ENCODE measurements around the gene TMEM138.
"Not testable (repeated sequence)": the region's sequence is repeated elsewhere in the genome, so short reads cannot be mapped to it uniquely, and the experiment has no call there.

The TMEM138 gene

DNA sequence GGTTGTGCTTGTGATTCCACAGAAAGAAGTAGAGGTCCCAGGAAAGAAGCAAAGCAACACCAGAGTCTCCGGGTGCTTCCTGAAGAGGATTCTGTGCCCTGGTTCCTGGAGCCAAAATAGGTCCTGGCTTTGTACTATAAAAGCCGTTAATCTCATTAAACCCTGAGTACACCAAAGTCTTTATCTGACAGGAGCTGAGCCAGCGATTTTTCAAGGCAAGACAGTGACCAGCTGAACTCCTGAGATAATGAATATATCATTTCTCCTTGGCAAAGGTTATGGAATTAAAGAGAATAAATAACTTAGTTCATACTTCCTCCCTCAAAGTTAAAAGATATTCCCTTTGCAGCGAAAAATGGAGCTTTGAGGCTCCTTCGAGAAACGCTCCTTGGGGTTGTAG, 5.2 kb downstream of the TMEM138 start:
- no peak for DNase-seq (ENCODE audit: low spot score)

DNA sequence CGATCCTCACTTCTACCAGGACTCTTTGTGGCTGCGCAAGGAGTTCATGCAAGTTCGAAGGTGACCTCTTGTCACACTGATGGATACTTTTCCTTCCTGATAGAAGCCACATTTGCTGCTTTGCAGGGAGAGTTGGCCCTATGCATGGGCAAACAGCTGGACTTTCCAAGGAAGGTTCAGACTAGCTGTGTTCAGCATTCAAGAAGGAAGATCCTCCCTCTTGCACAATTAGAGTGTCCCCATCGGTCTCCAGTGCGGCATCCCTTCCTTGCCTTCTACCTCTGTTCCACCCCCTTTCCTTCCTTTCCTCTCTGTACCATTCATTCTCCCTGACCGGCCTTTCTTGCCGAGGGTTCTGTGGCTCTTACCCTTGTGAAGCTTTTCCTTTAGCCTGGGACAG, 6.5 kb downstream of the TMEM138 start:
- DNase-seq (ENCODE audit: low spot score), result no peak

DNA sequence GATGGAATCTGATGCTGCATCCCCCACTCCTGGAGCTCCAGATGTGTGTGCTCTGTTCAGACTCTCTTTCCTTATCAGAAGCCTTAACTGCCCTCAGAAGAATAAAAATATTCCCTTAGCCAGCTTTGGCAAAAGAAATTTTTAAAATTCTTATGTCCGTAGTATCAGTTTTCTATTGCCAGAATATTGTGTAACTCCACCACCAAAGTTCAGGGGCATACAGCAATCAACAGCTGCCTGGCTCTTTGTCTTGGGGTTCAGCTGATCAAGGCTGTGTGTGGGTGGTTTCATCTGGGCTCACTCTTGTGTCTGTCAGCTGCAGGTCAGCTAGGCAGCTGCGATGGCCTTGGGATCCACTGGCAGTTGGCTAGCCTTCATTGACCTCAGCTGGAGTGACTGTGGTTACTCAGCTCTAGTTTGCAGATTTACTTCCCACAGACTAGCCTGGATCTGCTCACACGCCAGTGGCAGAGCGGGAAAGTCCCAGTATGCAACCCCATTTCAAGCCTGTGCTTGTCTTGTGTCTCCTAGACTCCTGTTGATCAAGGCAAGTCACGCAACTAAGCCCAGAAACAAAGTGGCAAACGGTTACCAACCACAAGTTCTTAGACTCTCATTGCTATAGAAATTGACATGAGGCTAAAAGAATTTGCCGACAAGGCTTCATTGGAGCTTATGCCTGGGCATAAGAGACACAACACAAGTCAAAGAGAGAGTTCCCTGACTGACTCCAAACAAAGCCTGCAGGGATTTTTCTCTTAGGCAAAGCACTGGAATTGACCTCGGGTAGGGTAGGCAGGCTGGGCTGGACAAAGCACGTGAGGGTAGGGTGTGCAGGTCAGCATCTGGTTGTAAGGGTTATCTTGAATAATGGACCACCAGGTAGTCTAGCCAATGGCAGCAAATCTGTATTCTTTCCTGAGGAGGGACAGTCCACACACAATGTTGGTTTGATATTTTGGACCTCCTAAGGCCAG, 7.5 kb downstream of the TMEM138 start:
- DNase-seq (ENCODE audit: low spot score), result peak; percentile 29

DNA sequence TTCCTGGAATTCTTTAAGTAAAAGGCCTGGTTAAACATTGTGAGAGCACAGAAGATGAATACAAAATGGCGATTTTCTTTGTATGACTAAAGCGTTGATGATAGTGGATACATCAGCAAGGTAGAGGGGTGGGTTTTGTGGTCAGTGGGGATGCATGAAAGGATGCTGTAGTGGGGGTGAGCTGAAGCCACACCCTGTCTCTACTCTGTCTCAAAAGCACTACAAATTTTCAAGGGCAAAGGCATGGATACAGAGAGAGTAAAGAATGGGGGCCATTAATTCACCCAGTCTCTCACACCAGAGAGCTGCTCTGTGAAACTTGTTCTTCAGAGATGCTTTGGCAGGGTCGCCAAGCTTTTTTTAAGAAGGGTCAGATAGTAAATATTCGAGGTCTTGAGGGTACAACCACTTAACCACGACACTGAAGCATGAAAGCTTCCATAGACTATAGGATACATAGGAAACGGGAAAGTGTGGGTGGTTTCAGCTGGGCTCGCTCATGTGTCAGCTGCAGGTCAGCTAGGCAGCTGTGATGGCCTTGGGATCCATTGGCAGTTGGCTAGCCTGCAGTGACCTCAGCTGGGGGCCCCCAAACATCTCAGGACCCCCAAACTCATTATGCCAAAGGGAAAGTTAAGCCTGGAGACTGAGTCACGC, 8.3 kb downstream of the TMEM138 start:
- DNase-seq (ENCODE audit: low spot score), result no peak

DNA sequence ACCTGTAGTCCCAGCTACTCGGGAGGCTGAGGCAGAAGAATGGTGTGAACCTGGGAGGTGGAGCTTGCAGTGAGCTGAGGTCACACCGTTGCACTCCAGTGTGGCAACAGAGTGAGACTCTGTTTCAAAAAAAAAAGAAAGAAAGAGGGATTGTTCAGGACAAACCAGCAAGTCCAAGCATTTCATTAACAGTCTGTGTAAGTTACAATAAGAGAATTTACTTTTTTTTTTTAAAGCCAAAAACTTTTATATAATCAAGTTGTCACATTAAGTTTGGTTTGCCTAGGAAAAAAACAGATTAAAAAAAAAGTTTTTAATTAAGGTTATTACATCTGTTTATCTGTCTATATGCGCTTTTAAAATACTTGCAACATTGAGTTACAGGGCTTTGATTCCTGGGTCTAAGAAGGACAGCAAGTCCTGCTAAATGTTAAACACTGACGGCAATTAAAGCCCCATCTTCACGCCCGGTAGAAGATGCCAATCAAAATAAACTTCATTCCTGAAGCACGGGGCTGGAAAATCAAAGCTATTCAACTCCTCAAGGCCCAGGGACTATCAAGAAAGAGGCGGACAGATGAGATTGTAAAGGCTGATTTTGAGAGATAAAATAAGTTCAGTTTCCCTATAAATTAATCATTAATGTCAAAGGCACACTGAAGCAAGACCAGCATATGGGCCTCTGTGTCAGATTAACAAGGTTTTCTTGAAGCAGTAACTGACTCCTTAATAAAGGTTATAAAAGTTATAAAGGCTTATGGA, 10.7 kb downstream of the TMEM138 start:
- no peak for DNase-seq (ENCODE audit: low spot score)

DNA sequence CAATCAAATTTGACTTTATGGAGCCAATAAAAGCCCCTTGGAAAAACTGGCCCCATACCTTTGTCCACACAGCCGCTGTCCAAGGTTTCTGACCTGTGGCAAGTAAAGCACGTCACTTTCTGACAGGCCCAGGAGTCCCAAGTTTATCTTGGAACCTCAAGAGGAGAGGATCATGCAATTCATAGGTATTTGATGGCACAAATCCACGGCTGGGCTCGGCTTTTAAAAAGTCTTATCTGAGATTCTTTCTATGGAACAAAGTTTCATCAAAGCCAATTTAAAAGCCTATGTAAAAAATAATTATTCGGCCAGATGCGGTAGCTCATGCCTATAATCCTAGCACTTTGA, 13.6 kb downstream of the TMEM138 start:
- DNase-seq (ENCODE audit: low spot score), result no peak

DNA sequence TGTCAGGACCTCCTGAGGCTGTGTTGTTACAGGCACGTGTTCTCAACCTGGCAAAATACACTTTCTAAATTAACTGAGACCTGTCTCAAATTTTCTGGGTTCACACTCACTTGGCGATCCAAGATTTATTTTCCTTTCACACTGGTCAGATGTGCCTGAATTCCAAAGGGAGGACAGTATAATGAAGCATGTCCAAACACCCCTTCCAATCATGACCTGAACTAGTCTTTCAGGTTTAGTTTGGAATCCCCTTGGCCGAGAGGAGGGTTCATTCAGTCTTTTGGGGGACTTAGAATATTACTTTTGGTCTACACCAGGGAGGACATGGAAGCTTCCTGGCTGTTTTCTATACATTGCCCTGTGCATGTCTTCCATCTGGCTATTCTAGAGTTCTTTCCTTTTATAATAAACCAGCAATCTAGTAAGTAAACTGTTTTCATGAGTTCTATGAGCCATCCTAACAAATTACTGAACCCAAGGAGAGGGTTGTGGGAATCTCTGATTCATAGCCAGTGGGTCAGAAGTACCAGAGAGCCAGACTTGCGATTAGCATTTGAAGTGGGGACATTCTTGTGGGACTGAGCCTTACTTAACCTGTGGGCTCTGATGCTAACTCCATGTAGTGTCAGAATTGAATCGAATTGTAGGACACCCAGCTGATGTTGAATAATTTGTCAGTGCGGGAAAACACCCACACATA, 15.4 kb downstream of the TMEM138 start:
- no peak for DNase-seq (ENCODE audit: low spot score)

DNA sequence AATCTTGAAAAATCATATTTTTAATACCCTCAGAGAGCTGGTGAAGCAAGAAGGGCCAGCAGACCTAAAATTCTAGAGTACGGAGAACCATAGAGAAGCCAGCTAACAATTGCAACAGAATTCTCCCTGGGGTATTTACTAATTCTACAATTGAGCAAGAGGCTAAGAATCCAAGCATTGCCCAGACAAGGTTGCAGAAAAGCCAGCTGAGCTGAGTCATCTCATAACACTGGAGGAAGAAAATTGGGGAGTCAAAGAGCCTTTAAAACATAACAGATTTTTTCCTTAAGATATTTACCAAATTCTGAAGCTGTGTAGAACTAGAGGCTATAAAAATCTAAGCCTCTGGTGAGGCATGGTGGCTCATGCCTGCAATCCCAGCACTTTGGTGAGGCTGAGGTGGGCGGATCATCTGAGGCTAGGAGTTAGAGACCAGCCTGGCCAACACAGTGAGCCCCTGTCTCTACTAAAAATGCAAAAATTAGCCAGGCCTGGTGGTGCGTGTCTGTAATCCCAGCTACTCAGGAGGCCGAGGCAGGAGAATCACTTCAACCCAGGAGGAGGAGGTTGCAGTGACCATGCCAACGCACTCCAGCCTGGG, 16.6 kb downstream of the TMEM138 start:
- no peak for DNase-seq (ENCODE audit: low spot score)

DNA sequence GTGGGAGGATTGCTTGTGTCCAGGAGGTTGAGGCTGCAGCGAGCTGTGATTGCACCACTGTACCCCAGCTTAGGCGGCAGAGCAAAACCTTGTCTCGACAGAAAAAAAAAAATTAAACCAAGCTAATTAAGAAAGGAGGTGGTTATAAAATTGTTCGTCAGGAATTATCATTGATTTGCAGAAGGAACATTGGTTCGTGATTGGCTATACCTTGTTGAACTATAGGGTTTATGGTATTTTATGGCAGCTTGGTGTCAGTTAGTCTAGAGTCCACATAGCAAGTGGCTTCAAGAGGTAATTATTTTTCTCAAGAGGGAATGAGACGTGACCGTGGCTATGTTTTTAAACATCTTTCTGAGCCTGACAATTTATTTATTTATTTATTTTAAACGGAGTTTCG, 18.7 kb downstream of the TMEM138 start:
- DNase-seq (ENCODE audit: low spot score), result no peak

DNA sequence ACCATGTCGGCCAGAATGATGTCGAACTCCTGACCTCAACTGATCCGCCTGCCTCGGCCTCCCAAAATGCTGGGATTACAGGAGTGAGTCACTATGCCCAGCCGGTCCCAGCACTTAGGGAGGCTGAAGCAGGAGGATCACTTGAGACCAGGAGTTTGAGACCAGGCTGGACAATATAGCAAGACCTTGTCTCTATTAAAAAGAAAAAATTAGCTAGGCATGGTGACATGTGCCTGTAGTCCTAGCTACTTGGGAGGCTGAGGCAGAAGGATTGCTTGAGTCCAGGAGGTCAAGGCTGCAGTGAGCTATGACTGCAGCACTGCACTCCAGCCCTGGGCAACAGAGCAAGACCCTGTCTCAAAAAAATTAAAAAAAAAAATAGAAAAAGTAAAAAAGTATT, 21.7 kb downstream of the TMEM138 start:
- not testable (repeated sequence) for DNase-seq (ENCODE audit: low spot score)

DNA sequence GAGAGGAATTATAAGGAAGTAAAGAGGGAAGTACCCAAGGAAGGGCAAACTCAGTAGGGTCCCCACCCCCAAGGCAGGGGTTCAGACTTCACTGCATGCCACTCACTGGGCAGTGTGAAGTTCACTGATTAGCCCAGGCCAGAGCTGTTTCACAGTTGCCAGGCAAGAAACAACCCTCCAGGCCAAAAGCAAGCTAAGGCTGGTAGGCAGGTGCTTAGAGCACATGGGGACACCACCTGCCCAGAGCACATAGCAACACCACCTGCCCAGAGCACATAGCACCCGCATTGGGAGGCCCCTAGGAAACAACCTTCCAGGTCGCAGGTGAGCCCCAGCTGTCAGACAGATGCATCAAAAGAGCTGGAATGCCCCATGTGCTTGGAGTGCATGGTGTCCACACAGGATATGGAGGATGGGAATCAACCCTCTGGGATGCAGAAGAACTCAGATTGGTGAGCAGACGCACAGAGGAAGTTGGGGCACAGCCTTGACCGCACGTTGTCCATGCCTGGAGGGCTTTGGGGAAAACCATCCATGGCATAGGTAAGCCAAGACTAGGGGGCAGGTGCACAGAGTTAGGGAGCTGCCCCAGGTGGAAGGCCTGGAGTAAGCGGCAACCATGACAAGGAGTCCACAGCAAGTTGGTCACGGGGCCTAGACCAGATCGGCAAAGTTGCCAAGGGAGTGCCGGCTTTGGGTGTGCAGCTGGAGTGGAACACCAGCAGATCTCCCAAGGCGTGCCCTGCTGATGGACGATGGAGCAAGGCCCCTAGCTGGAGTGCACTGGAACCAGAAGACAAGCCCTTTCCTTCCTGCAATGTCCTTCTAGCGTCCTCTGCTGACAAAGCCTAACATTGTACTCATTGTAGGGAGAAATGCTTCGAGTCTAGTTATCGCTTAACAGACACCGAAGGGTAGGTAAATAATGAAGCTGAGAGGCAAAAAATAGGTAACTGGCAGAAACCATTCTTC, 22.4 kb downstream of the TMEM138 start:
- DNase-seq (ENCODE audit: low spot score), result no peak

DNA sequence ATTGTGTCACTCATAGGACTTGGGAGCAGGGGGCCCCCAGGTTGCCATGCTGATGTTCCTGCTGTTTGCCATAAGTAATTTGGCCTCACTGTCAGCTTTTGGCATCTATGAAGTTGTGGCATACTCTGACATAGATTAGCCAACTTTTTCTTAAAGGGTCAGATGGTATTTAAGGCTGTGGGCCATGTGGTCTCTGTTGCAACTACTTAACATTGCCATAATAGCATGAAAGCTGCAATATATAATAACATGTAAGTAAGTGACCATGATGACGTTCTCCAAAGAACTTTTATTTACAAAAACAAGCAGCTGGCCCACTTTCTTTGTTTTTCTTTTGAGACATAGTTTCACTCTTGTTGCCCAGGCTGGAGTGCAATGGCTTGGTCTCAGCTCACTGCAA, 28.0 kb downstream of the TMEM138 start:
- no peak for DNase-seq (ENCODE audit: low spot score)

DNA sequence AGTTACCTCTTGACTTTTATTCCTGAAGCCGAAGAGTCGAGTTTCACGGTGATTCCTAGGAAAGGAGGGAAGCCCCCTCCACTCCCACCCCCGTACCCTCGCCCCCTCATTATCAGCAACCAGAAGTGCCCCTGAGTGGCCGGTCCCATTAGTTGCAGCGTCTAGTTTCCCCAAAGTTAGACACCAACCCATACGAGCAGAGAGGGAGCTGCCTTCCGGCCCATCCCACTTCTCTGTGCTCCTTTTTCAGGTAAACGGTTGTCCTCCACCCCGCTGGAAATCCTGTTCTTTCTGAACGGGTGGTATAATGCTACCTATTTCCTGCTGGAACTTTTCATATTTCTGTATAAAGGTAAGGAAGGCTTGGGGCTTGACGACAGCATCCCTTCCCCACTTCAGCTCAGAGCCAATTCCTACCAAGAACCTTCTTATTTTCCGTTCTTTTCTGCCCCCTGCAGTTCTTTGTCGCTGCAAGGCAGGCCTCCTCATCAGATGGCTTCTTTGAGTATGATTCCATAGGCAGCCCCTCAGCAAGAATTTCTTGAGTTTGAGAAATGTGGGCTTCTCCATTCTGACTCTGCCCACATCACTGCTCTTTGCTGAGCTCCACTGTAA, 30.9 kb downstream of the TMEM138 start:
- DNase-seq (ENCODE audit: low spot score), result peak; percentile 38

DNA sequence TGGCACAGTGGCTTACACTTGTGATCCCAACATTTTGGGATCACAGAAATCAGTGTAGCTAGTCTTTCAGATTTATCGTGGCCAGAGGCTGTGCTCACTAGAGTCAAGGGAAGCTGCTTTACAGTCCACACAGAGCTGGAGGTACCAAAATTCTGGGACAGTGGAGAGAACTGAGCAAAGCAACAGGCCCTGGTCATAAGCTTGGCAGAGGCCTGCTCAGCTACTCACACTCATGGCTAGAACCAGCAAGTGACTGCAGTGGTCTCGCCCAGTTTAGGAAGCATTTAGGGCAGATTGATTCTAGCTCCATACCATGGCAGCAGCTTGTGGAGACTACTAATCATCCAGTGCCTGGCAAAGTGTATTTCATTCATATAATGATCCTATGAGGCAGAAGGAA, 39.0 kb downstream of the TMEM138 start:
- no peak for DNase-seq (ENCODE audit: low spot score)

DNA sequence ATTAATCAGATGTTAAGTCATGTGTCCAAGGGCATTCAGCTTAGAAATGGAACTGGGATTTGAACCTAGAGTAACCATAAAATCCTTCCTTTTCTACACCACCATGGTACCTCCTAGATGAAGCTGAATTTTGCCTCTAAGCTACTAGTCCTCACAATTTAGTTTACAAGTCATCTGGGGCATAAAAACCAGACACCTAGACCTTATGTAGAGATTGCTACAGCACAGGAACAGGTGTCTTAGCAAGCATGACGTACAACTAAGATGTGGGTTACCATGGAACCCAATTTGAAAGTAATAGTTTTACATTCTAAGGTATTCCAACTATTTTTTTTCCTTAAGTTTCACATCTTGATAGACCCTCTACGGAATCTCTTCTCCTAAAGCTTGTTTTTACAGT, 39.4 kb downstream of the TMEM138 start:
- no peak for DNase-seq (ENCODE audit: low spot score)

DNA sequence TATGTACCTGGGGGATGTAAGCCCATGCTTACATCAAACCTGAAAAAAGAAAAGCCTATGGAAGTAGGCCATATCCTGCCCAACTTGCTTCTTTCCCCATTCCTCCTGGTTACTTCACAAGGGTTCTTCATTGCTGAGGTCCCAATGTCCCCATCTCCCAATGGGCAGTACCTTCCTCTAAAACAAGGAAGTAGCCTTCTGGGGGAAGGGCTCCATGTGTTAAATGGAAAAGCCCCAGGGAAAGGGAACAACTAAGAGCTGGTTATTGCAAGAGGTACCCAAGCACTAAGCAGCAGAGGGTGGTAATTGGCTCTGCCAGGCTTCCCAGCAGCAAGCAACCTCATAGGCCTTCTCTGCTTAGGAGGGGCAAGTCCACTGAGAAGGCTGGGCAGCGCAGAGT, 41.5 kb downstream of the TMEM138 start:
- DNase-seq (ENCODE audit: low spot score), result no peak

DNA sequence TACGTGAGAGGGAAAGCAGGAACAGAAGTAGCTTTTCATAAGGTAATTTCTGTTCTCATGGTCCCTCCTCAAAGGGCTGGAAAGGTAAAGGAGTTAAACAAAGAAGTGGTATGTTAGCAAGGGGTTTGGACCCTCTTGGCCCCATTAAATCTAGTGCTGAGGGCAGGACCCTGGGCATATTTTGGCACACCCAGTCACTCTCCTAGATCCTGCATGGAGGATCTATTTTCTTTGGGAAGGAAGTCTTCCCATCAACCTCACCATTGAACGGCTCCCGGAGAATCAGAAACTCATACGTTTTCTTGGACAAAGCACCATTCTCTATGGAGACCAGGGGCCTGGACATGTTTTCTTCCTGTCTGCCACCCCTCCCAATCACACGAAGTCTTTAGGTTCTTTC, 41.9 kb downstream of the TMEM138 start:
- no peak for DNase-seq (ENCODE audit: low spot score)

DNA sequence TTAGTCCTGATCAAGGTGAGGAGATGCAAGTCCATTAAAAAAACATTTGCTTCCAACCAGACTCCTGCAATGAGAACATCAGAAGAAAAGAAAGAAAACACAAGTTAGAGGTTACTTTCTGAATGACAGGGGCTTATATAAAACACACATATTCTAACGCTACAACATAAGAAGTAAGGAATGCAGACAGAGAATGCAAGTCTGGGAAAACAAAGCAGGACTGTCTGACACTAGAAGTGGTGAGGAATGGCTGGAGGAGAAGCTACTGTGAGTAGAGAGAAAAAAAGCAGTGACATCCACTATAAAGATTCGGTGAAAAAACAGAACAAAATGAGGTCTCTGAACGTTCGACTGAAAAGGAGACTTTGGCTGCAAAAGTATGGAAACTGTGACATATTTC, 42.5 kb downstream of the TMEM138 start:
- DNase-seq (ENCODE audit: low spot score), result no peak

DNA sequence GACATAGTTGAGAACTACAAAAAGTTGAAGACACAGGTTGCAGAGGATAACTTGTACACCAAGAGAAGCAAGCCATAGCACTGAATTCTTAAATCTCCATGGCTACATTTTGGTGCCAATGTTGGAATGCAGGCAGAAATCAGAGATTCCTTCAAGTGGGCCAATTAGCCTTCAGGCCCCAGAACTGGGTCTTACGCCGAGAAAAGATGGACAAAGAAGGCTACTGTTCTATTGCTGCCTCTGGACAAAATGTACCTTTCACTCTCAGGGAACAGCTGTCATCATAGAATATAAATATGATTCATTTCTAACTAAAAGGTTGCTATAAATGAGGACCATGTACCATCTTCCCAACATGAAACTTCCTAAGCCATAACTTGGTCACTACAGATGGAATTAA, 43.9 kb downstream of the TMEM138 start:
- DNase-seq (ENCODE audit: low spot score), result peak; percentile 78

Measured in Ammon's horn (tissue), 1 donor.